Measurements from ENCODE around the gene MSLN.

The MSLN gene

GRCh38 chr16:776824-777223 is 16.3 kb downstream of the MSLN start:
- H3K27me3 ChIP-seq (ENCODE audit: insufficient read depth, low read length) = peaks cover 4% of the 10 kb centered on the region; the same call in 1 of the 2 replicates
- no peak overlapping the region for H3K9ac ChIP-seq (ENCODE audit: low read depth, low read length)
- H3K4me3 ChIP-seq (ENCODE audit: low read length) = no peak overlapping the region
- no peak overlapping the region for H3K27ac ChIP-seq (ENCODE audit: low read length)
- H3K4me1 ChIP-seq (ENCODE audit: insufficient read depth, low read length) = no peaks in the 10 kb centered on the region
- no peaks in the 10 kb centered on the region for H3K9me3 ChIP-seq (ENCODE audit: insufficient read depth, low read depth, low read length)
- no peaks in the 10 kb centered on the region for H3K36me3 ChIP-seq (ENCODE audit: insufficient read depth, low read depth, low read length)

GRCh38 chr16:777826-778225 is 17.3 kb downstream of the MSLN start:
- no peak overlapping the region for H3K27ac ChIP-seq (ENCODE audit: low read length)
- H3K9ac ChIP-seq (ENCODE audit: low read depth, low read length) = no peak overlapping the region
- no peaks in the 10 kb centered on the region for H3K4me1 ChIP-seq (ENCODE audit: insufficient read depth, low read length)
- no peak overlapping the region for H3K4me3 ChIP-seq (ENCODE audit: low read length)
- H3K36me3 ChIP-seq (ENCODE audit: insufficient read depth, low read depth, low read length) = no peaks in the 10 kb centered on the region
- peaks cover 4% of the 10 kb centered on the region; the same call in 1 of the 2 replicates for H3K27me3 ChIP-seq (ENCODE audit: insufficient read depth, low read length)
- no peaks in the 10 kb centered on the region for H3K9me3 ChIP-seq (ENCODE audit: insufficient read depth, low read depth, low read length)

- no peak overlapping the region for H3K27ac ChIP-seq (ENCODE audit: low read length)
- H3K36me3 ChIP-seq (ENCODE audit: insufficient read depth, low read depth, low read length) = no peaks in the 10 kb centered on the region
- H3K4me1 ChIP-seq (ENCODE audit: insufficient read depth, low read length) = no peaks in the 10 kb centered on the region
- peaks cover 4% of the 10 kb centered on the region; the same call in 1 of the 2 replicates for H3K27me3 ChIP-seq (ENCODE audit: insufficient read depth, low read length)
- H3K4me3 ChIP-seq (ENCODE audit: low read length) = no peak overlapping the region
- H3K9ac ChIP-seq (ENCODE audit: low read depth, low read length) = no peak overlapping the region
- no peaks in the 10 kb centered on the region for H3K9me3 ChIP-seq (ENCODE audit: insufficient read depth, low read depth, low read length)
These were observed 17.9 kb downstream of the MSLN start for GRCh38 chr16:778447-778846.

- Histone ChIP-seq H3K27me3 (ENCODE audit: insufficient read depth, low read length) (peaks cover 4% of the 10 kb centered on the region; the same call in 1 of the 2 replicates), H3K27ac (ENCODE audit: low read length) (no peak overlapping the region), H3K9ac (ENCODE audit: low read depth, low read length) (no peak overlapping the region), H3K9me3 (ENCODE audit: insufficient read depth, low read depth, low read length) (no peaks in the 10 kb centered on the region), H3K36me3 (ENCODE audit: insufficient read depth, low read depth, low read length) (no peaks in the 10 kb centered on the region), H3K4me1 (ENCODE audit: insufficient read depth, low read length) (no peaks in the 10 kb centered on the region), H3K4me3 (ENCODE audit: low read length) (no peak overlapping the region)
These were observed 18.5 kb downstream of the MSLN start for GRCh38 chr16:778909-779527.

- Histone ChIP-seq H3K36me3 (ENCODE audit: insufficient read depth, low read depth, low read length) (no peaks in the 10 kb centered on the region), H3K9ac (ENCODE audit: low read depth, low read length) (no peak overlapping the region), H3K9me3 (ENCODE audit: insufficient read depth, low read depth, low read length) (no peaks in the 10 kb centered on the region), H3K27ac (ENCODE audit: low read length) (no peak overlapping the region), H3K4me1 (ENCODE audit: insufficient read depth, low read length) (no peaks in the 10 kb centered on the region), H3K4me3 (ENCODE audit: low read length) (no peak overlapping the region), H3K27me3 (ENCODE audit: insufficient read depth, low read length) (peaks cover 4% of the 10 kb centered on the region; the same call in 1 of the 2 replicates)
These were observed 19.0 kb downstream of the MSLN start for GRCh38 chr16:779561-779960.

GRCh38 chr16:780296-780695 is 19.8 kb downstream of the MSLN start:
- H3K4me1 ChIP-seq (ENCODE audit: insufficient read depth, low read length) = no peaks in the 10 kb centered on the region

GRCh38 chr16:781346-782010 is 20.9 kb downstream of the MSLN start:
- H3K9me3 ChIP-seq (ENCODE audit: insufficient read depth, low read depth, low read length) = no peaks in the 10 kb centered on the region
- H3K27me3 ChIP-seq (ENCODE audit: insufficient read depth, low read length) = peaks cover 4% of the 10 kb centered on the region; the same call in 1 of the 2 replicates
- no peak overlapping the region for H3K9ac ChIP-seq (ENCODE audit: low read depth, low read length)
- no peaks in the 10 kb centered on the region for H3K4me1 ChIP-seq (ENCODE audit: insufficient read depth, low read length)
- H3K36me3 ChIP-seq (ENCODE audit: insufficient read depth, low read depth, low read length) = peaks cover 4% of the 10 kb centered on the region
- no peak overlapping the region for H3K4me3 ChIP-seq (ENCODE audit: low read length)
- no peak overlapping the region for H3K27ac ChIP-seq (ENCODE audit: low read length)

More at GRCh38 chr16:780296-780695, 19.8 kb downstream of the MSLN start:
- no peaks in the 10 kb centered on the region for H3K36me3 ChIP-seq (ENCODE audit: insufficient read depth, low read depth, low read length)
- H3K27ac ChIP-seq (ENCODE audit: low read length) = no peak overlapping the region
- H3K9ac ChIP-seq (ENCODE audit: low read depth, low read length) = no peak overlapping the region
- no peaks in the 10 kb centered on the region for H3K9me3 ChIP-seq (ENCODE audit: insufficient read depth, low read depth, low read length)
- no peak overlapping the region for H3K4me3 ChIP-seq (ENCODE audit: low read length)
- peaks cover 4% of the 10 kb centered on the region; the same call in 1 of the 2 replicates for H3K27me3 ChIP-seq (ENCODE audit: insufficient read depth, low read length)

GRCh38 chr16:782258-782657 is 21.7 kb downstream of the MSLN start:
- H3K36me3 ChIP-seq (ENCODE audit: insufficient read depth, low read depth, low read length) = peaks cover 6% of the 10 kb centered on the region
- no peak overlapping the region for H3K27ac ChIP-seq (ENCODE audit: low read length)
- no peaks in the 10 kb centered on the region for H3K4me1 ChIP-seq (ENCODE audit: insufficient read depth, low read length)
- H3K9me3 ChIP-seq (ENCODE audit: insufficient read depth, low read depth, low read length) = no peaks in the 10 kb centered on the region
- no peak overlapping the region for H3K4me3 ChIP-seq (ENCODE audit: low read length)
- no peak overlapping the region for H3K9ac ChIP-seq (ENCODE audit: low read depth, low read length)
- H3K27me3 ChIP-seq (ENCODE audit: insufficient read depth, low read length) = peaks cover 4% of the 10 kb centered on the region; the same call in 1 of the 2 replicates

- Histone ChIP-seq H3K27ac (ENCODE audit: low read length) (no peak overlapping the region), H3K4me3 (ENCODE audit: low read length) (no peak overlapping the region), H3K9me3 (ENCODE audit: insufficient read depth, low read depth, low read length) (no peaks in the 10 kb centered on the region), H3K27me3 (ENCODE audit: insufficient read depth, low read length) (peaks cover 4% of the 10 kb centered on the region; the same call in 1 of the 2 replicates), H3K36me3 (ENCODE audit: insufficient read depth, low read depth, low read length) (peaks cover 6% of the 10 kb centered on the region), H3K4me1 (ENCODE audit: insufficient read depth, low read length) (no peaks in the 10 kb centered on the region), H3K9ac (ENCODE audit: low read depth, low read length) (no peak overlapping the region)
These were observed 22.4 kb downstream of the MSLN start for GRCh38 chr16:782766-783403.

- Histone ChIP-seq H3K9ac (ENCODE audit: low read depth, low read length) (no peak overlapping the region), H3K4me1 (ENCODE audit: insufficient read depth, low read length) (no peaks in the 10 kb centered on the region), H3K9me3 (ENCODE audit: insufficient read depth, low read depth, low read length) (no peaks in the 10 kb centered on the region), H3K27ac (ENCODE audit: low read length) (no peak overlapping the region), H3K27me3 (ENCODE audit: insufficient read depth, low read length) (peaks cover under 1% of the 10 kb centered on the region; the same call in 1 of the 2 replicates), H3K4me3 (ENCODE audit: low read length) (no peak overlapping the region), H3K36me3 (ENCODE audit: insufficient read depth, low read depth, low read length) (peaks cover 6% of the 10 kb centered on the region)
These were observed 23.0 kb downstream of the MSLN start for GRCh38 chr16:783404-784161.

GRCh38 chr16:784431-784830 is 23.9 kb downstream of the MSLN start:
- no peak overlapping the region for H3K27ac ChIP-seq (ENCODE audit: low read length)
- peaks cover 6% of the 10 kb centered on the region for H3K36me3 ChIP-seq (ENCODE audit: insufficient read depth, low read depth, low read length)
- no peak overlapping the region for H3K4me3 ChIP-seq (ENCODE audit: low read length)
- H3K9ac ChIP-seq (ENCODE audit: low read depth, low read length) = no peak overlapping the region
- no peaks in the 10 kb centered on the region; the same call in 1 of the 2 replicates for H3K27me3 ChIP-seq (ENCODE audit: insufficient read depth, low read length)
- H3K9me3 ChIP-seq (ENCODE audit: insufficient read depth, low read depth, low read length) = no peaks in the 10 kb centered on the region
- H3K4me1 ChIP-seq (ENCODE audit: insufficient read depth, low read length) = no peaks in the 10 kb centered on the region
